T1000 (cell line): Measurements from ENCODE around the gene NBDY.

Source experiments
- DNase-seq: peaks from one replicate; lab custom pipeline; 2025; ENCODE audit warnings: mixed read lengths; lab: John Stamatoyannopoulos, UW

NBDY gene

DNA sequence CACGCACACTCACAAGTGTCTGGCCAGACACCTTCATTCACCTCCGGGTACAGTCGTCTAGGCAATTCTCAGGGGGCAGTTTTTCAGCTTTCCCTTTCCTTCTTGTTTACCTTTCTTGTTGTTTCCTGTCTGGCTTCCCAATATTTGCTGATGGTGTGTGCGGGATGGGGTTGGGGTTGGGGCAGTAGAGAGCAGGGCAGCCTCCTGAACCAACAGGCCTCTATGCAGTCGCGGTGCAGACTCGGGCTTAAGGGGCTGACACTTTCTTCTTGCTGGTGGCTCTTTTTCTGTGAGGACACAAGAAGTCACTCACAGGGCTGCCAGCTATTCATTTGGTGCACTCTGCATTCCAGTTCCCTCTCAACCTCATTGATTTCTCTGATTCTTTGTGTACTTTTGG, 56.4 kb downstream of the NBDY start:
- DNase-seq = no peak

DNA sequence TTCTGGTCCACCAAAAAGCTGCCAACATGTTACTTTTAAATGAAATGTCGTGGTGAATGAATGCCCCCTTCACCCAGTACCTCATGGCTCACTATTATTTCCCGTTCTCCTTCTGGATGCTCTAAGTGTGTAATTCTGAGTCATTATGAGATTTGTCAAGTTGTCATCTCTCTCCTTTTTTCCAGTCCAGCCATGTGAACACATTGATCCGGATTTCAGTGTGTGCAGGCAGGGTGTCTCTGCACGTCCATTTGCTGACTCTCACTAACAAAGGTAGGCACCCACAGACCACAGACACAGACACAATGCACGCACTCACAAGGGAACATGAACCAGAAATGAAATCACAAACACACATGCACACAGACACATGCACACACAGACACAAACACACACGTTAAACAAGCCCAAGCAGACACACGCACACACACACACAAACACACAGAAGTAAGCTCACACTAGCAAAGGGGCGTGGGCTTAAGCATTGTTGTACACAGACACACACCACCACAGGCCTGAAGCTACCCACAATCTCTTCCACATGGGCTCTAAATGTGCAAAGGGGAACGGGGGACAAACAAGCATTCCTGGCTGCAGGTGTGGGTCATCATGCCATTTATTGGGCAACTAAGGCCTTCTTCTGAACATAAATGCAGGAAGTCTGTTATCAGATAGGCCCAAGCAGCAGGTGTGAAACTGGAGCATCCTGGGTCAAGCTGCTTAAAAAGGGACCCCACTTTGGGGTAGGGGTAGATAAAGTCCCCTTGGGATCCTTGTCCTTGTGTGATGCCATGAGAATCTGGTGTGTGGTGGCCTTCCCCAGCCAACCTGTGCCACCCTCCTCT, 58.1 kb downstream of the NBDY start:
- no peak for DNase-seq

DNA sequence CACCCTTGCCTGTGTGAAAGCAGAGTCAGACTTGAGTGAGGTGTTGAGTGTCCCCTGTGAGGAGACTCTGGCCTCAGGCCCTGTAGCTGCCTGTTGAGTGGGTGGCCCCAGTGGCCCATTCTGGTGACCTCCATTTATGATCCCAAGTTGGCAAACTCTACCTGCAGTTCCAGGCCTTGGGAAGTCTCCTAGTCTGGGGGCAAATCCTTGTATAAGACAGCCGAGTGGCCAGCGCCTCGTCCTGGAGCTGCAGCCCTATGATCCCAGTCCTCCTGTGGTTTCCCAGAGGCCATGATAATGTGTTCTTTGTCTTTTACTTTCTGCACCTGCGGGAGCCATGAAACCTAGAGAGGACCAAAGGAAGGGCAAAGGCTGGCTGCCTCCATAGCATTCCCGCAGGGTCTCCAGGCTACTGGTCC, 58.7 kb downstream of the NBDY start:
- no peak for DNase-seq

DNA sequence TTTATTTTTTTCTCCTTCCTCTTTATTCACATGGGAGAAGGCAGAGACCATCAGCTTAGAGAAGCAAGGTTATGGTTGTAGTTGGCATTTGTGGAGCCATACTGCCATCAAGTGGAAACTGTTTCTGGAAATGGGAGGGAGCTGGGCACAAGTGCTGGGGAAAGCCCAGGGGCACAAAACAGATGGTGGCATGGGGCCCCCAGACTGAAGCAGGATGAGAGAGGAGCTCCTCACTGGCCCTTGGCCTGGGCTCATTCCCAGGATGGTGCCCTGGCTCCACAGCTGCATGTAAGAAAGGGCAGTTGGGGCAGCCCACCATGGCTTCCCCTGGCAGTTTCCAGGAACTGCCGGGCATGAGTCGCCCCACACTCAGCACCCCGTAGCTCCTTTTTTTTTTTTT, 59.2 kb downstream of the NBDY start:
- no peak for DNase-seq

DNA sequence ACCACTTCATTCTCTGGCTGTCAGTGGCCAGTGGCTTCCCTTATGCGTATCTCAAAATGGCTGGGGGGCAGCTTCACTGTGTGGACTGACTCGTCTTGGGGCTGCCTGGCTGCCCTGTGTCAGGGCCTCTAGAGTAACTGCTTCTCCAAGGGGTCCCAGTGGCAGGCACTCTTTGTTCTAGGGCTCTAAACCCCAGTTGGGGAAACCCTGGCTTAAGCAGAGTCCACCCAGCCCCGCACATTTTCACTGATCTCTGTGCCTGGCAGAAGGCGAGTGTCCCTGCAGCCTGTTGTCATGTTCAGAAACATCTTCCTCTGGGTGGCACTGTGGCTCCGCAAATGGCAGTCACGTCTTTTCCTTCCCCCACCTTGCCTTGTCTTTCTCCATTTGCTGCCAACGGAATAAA, 59.7 kb downstream of the NBDY start:
- no peak for DNase-seq

DNA sequence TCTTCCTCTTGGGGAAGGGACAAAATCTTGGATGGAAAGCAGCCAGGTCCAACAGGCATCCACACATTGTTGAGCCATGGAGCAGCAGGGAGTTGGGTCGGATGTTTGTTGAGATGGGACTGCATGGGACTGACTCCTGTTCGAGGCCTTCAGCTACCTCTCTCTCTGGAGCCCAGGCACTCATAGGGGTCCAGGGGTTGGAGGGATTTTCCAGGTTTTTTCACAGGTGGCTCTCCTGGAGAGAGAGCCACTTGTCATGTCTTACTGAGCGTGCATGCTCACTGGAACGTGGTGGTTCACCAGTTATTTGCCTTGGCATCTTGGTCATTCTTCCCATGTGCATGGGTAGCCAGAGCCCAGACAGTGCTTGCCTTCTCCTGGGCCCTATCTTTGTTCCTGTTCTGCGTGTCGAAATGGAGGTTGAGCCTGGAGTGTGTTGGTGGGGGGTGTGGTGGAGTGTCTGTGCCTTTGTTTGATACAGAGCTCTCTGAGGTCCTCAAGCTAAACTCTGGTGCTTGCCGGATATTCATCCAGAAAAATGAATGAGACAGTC, 60.6 kb downstream of the NBDY start:
- DNase-seq = no peak

DNA sequence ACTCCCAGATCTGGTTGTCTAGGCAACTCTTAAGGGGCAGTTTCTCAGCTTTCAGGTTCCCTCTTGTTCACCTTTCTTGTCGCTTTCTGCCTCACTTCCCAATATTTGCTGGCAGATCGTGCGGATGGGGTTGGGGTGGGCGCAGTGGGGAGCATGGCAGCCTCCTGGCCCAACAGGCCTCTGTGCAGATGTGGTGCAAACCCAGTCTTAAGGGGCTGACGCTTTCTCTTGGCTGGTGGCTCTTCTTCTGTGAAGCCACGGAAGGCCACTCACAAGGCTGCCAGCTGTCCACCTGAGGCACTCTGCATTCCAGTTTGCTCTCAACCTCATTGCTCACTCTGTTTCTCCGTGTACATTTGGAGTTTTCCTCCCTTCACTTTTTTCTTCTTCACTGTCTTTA, 61.7 kb downstream of the NBDY start:
- DNase-seq = no peak

DNA sequence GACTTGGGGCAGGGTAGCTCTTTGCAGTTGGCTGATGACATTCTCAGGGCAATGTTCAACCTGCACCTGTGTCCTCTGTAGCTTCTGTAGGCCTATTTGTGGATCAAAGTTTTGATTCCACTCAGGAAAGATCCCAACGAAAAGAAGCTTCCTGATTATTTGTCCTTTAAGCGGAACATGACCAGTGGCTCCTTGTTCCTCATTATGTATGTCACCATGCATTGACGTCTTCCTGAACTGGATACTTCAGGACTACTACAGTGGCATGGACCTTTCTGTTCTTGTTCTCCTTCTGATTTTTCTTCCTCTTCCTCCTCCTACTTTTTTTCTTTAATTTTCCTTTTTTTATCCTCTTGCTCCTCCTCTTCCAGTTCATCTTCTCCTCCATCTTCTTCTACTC, 62.4 kb downstream of the NBDY start:
- DNase-seq = no peak

DNA sequence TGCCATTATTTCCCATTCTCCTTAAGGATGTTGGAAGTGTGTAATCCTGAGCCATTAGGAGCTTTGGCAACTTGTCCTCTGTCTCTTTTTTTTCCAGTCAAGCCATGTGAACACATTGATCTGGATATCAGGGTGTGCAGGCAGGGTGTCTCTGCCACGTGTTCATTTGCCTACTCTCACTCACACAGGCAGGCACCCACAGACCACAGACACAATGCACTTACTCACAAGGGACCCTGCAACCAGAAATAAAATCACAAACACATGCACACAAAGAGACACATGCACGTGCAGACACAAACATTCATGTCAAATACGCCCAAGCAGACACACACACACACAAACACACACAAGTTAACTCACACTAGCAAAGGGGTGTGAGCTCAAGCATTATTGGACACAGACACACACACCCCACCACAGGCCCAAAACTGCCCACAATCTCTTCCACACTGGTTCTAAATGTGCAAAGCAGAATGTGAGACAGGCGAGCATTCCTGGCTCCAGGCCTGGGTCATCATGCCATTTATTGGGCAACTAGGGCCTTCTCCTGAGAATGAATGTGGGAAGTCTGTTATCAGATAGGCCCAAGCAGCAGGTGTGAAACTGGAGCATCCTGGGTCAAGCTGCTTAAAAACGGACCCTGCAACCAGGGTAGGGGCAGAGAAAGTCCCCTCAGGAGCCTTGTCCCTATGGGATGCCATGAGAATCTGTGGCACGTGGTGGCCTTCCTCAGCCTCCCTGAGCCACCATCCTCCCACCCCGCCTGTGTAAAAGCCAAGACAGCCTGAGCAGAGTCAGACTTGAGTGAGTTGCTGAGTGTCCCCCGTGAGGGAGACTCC, 63.4 kb downstream of the NBDY start:
- no peak for DNase-seq

DNA sequence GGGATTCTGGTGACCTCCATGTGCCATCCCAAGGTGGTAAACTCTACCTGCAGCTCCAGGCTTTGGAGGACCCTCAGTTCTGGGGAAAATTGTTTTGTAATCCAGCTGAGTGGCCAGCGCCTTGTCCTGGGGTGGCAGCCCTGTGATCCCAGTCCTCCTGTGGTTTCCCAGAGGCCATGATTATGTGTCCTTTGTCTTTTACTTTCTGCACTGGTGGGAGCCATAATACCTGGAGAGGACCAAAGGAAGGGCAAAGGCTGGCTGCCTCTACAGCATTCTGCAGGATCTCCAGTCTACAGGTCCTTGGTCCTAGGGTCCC, 64.0 kb downstream of the NBDY start:
- DNase-seq = no peak

DNA sequence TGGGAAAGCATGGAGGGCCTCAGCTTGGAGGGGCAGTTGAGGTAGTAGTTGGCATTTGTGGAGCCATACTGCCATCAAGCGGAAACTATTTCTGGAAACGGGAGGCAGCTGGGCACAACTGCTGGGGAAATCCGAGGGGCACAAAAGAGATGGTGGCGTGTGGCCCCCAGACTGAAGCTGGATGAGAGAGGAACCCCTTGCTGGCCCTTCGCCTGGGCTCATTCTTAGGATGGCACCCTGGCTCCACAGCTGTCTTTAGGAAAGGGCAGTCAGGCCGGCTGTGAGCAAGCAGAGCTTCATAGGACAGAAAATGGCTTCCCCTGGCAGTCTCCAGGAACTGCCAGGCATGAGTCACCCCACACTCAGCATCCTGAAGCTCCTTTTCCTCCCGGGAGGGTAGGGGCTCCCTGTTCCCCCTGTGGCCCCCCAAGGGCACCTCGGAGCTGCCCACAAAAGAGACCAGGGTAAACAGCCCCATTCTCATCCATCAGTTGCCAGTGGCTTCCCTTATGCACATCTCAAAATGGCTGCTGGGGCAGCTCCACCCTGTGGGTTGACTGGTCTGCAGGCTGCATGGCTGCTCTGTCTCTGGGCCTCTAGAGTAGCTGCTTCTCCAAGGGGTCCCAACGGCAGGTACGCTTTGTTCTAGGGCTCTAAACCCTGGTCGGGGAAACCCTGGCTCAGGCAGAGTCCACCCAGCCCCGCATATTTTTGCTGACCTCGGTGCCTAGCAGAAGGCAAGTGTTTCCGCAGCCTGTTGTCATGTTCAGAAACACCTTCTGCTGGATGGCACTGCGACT, 64.7 kb downstream of the NBDY start:
- no peak for DNase-seq

DNA sequence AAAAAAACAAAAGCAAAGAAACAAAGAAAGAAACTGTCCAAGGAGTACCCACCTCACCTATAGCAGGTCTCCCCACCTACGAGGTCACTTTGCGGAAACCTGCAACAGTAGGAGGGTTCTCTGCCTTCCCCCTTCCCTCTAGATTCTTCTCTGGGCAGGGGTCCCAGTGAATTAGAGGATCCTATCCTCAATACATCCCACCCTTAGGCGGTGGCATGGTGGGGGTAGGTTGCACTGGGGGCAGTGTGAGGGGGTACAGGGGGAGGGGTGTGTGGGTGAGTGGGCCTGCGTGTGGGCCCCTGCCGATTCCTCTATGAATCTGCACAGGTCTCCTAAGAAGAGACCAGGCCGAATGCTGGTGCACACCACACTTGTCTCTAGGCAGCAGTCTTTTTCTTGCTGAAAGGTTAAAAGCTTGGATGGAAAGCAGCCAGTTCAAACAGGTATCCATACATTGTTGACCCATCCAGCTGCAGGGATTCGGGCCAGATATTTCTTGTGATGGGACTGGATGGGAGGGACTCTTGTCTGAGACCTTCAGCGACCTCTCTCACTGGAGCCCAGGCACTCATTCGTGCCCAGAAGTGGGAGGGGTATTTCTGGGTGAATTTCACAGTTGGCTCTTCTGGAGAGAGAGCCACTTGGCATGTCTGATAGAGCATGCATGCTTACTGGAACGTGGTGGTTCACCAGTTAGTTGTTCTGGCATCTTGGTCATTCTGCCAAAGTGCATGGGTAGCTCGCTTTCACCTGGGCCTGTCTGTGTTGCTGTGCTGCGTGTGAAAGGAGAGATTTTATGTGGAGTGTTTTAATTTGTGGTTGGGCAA, 65.6 kb downstream of the NBDY start:
- DNase-seq = no peak

DNA sequence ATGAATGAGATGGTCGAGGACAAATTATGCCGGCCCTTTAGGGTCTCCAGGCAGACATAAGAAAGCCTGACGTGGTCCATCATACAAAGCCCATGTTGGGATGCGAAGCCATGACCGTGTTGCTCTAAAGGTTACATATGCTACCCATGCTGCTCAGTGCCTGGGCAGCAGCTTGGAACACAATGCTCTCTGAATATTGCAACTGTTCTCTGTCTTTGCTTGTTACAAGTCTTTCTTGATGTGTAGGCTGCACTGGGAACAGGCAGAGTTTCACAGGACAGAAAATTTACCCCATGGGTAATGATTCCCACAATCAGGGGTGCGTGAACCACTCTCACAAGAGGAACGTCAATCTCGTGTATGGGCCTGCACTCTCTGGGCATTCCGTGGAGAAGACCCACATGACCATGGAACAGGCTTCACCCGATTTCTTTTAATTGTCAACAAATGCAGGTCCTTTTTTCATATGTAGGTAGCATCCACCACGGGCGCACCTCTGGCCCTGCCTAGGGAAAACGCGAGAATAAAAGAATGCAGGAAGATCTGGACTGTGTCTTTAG, 66.3 kb downstream of the NBDY start:
- DNase-seq = no peak

DNA sequence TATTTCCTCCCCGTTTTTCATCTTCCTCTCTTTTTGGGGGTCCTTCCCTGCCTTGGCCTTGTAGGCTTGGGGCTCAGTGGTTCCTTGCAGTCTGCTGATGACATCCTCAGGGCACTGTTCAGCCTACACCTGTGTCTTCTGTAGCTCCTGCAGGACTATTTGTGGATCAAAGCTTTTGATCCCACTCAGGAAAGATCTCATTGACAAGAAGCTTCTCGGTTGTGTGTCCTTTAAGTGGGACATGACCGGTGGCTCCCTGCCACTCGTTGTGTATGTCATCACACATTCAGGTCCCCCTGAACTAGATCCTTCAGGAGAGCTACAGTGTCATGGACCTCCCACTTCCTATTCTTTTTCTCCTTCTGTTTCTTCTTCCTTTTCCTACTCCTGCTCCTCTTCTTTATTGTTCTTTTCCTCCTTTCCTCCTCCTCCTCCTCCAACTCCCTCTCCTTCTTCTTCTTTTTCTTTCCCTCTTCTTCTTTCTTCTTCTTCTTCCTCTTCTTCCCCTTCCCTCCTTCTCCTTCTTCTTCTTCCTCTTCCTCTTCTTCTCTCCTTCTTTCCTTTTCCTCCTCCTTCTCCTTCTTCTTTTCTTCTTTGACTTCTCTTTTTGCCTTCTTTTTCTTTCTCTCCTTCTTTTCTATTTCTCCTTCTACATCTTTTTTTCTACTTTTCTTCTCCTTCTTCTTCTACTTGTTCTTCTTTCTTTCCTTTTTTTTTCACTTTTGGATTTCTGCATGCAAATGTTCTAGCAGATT, 67.8 kb downstream of the NBDY start:
- DNase-seq = no peak

DNA sequence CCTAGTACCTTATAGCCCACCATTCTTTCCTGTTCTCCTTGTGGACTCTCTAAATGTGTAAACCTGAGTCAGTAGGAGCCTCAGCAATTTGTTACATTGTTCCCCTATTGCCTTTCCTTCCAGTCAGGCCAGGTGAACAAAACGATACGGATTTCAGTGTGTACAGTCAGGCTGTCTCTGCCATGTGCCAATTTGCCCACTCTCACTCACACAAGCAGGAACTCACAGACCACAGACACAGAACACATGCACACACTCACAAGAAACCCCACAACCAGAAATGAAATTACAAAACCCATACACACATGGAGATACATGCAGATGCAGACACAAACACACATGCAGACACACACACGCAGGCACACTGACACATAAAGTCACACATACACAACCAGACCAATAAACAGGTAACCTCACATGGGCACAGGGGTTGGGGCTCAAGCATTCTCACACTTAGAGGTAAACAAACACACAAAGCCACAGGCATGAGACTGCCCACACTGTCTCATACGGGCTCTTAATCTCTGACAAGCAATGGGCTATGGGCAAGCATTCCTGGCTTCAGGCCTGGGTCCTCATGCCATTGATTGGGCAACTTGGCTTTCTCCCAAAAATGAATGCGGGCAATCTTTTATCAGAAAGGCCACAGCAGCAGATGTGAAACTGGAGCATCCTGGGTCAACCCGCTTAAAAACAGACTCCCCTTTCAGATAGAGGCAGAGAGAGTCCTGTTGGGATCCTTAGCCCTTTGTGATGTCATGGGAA, 68.7 kb downstream of the NBDY start:
- DNase-seq = no peak

DNA sequence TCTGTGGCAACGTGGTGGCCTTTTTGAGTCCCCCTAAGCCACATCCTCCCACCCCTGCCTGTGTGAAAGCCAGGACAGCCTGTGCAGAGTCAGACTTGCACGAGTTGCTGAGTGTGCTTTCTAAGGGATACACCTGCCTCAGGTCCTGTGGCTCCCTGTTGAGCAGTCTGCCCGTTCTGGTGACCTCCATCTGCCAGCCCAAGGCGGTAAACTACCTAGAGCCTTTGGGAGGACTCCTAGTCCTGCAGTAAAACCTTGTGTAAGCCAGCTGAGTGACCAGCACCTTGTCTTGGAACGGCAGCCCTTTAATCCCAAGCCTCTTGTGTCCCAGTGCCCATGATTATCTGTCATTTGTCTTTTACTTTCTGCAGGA, 69.3 kb downstream of the NBDY start:
- no peak for DNase-seq

DNA sequence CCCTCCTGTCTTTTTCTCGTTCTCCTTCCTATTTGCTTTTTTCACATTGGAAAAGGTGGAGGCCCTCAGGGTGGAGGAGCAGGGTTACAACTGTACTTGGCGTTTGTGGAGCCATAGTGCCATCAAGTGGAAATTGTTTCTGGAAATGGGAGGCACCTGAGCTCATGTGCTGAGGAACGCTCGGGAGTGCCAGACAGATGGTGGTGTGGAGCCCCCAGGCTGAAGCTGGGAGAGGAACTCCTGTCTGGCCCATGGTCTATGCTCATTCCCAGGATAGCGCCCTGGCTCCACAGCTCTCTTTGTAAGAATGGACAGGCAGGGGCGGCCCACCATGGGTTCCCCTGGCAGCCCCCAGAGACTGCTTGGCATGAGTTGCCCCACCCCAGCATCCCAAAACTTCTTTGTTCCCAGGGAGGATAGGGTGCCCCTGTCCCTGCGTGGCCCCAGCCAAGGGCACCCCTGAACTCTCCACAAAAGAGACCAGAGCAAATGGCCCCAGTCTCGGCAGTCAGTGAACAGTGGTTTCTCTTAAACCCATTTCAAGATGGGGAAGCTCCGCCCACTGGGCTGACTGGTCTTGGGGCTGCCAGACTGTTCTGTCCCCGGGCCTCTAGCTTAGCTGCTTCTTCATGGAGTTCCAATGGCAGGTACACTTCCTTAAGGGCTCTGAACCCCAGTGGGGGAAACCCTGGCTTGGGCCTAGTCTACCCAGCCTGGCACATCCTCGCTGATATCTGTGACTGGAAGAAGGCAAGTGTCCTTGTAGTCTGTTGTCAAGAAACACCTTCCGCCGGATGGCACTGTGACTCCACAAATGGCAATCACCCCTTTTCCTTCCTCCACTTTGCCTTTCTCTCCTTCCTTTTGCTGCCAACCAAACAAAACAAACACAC, 70.1 kb downstream of the NBDY start:
- DNase-seq = no peak

DNA sequence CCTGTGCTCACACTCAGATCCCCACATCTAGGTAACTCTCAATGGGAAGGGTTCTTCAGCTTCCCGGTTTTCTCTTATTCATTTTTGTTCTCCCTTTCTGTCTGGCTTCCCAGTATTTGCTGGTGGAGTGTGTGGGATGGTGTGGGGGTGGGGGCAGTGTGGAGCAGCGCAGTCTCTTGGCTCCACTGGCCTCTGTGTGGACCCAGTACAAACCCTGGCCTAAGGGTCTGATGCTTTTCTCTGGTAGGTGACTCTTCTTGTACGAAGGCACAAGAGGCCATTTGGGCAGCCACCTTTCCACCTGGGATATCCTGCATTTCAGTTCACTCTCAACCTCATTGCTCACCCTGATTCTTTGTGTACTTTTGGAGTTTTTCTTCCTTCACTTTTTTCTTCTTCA, 71.3 kb downstream of the NBDY start:
- no peak for DNase-seq

DNA sequence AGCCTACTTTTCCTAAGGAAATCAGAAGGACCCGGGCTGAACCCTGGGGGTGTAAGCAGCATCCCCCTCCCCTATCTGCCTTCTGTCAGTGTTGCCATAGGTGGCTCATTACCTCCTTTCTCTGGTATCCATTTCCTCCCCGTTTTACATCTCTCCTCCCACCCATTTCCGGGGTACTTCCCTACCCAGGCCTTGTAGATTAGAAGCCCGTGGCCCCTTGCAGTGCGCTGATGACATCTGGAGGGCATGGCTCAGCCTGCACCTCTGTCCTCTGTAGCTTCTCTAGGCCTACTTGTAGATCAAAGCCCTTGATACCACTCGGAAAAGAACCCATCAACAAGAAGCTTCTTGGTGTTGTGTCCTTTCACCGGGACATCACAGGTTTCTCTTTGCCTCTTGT, 71.8 kb downstream of the NBDY start:
- no peak for DNase-seq
